Stimulated activated CD4-positive, alpha-beta T cell treated with anti-CD3 and anti-CD28 coated beads, Interleukin-2, amount 100 ng/mL, for 48 hours (primary cell): Measurements from ENCODE around the gene TMEM131L.
"Not testable (repeated sequence)": the region's sequence is repeated elsewhere in the genome, so short reads cannot be mapped to it uniquely, and the experiment has no call there.

Source experiments
- DNase-seq, 2 donors: peaks; one replicate each; pipeline ENCODE4 v3.0.0-alpha.2; 2020

TMEM131L gene

GRCh38 chr4:153448003-153448731, 18.0 kb upstream of the TMEM131L start:
- DNase-seq = no peak

DNA sequence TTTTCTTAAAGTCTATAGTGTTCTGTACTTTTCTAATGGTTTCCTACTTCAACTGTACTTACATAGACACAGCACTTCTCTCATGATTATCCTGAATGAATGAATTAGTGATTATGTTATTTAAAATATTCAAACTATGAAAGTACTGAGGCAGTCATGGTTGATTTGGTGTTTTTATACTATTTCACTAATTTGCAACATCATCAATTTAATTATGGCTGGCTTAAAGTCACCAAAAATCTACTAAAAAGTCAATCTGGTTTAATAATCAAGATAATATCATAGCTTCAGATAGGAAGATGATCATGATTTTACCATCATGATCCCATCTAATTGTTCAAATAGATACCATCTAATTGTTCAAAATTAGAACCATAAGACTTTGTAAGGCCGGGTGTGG, 16.8 kb upstream of the TMEM131L start:
- no peak for DNase-seq

DNA sequence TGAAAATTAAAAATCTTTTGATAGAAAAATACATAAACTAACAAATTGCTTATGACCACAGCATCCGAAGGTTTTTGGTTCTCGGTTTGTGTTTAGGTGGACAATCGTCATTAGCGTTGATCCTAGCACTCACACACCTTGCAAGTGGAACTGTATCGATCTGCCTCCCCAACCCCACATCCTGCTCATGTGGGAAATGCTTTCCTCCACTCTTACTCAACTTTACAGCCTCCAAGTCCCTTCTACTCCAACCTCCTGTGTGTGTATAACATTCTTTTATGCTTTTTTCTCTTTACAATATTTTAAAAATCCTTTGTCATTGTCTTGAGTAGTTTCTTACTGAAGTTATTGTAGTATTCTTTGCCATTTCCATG, 15.6 kb upstream of the TMEM131L start:
- DNase-seq = no peak

DNA sequence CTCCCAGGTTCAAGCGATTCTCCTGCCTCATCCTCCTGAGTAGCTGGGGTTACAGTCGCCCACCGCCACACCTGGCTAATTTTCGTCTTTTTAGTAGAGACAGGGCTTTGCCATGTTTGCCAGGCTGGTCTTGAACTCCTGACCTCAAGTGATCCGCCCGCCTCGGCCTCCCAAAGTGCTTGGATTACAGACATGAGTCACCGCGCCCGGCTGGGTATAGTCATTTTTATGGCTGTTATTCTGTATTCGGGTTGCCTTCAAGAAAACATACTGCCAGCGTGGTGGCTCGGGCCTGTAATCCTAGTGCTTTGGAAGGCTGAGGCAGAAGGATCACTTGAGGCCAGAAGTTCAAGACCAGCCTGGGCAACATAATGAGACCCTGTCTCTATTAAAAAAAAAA, 15.0 kb upstream of the TMEM131L start:
- DNase-seq = not testable (repeated sequence)

DNA sequence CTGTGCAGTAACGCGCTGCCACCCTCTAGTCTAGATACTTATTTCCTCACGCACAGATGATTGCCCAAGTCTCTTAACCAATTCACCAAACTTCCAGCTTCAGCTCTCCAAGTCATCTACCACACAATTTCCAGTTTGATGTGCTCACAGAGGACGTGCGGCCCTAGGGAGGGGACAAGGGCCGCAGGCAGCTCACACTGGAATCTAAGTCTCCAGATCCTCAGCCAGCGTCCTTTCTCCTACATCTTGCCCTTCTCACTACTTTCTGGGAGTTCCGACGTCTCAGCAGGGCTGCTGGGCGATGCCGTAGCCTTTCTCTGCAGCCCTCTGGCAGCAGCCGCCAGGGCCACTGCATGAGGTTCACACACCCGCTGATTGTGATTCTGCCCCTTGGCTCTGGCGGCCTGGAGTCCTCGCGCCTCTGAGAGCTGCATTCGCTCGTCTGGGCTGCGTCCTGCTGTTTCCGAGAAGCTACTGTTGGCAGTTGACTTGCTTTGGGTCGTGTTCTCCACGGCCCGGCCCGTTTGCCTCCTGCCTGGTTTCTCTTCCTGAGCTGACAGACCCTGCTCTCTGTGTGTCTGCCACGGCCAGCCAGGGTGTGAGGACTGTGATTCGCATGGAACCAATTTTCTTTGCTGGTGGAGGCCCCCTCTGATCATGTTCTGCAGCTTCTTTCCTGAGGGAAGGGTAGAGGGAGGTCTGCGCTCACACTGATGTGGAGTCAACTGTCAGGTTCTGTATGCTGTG, 14.1 kb upstream of the TMEM131L start:
- no peak for DNase-seq

- no peak for DNase-seq
These were observed 13.3 kb upstream of the TMEM131L start for GRCh38 chr4:153452658-153453378.

DNA sequence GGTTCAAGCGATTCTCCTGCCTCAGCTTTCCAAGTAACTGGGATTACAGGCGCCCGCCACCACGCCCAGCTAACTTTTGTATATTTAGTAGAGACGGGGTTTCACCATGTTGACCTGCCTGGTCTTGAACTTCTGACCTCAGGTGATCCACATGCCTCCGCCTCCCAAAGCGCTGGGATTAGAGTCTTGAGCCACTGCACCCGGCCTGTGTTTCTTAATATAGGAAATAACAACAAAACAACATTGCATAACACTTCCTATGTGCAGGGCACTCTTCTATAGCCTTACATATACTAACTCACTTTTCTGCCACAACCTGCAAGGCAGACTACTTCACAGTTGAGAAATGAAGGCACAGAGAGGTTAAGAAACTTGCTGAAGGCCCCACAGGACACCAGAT, 12.8 kb upstream of the TMEM131L start:
- no peak for DNase-seq

DNA sequence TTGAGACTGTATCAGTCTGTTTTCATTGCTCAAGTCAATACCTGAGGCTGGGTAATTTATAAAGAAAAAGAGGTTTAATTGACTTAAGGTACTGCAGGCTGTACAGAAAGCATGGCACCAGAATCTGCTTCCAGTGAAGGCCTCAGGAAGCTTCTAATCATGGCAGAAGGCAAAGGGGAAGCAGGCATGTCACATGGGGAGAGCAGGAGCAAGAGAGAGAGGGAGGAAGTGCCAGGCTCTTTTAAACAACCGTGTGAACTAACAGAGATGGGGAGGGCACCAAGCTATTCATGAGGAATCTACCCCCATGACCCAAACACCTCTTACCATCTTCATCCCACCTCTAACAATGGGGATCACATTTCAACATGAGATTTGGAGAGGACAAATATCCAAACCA, 7.2 kb upstream of the TMEM131L start:
- no peak for DNase-seq

DNA sequence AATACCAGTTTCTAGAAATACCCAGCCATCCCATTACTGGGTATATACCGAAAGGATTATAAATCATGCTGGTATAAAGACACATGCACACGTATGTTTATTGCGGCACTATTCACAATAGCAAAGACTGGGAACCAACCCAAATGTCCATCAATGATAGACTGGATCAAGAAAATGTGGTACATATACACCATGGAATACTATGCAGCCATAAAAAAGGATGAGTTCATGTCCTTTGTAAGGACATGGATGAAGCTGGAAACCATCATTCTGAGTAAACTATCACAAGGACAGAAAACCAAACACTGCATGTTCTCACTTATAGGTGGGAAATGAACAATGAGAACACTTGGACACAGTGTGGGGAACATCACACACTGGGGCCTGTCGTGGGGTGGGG, 4.6 kb upstream of the TMEM131L start:
- not testable (repeated sequence) for DNase-seq

- DNase-seq = no peak
These were observed 2.1 kb upstream of the TMEM131L start for GRCh38 chr4:153464068-153464467.

DNA sequence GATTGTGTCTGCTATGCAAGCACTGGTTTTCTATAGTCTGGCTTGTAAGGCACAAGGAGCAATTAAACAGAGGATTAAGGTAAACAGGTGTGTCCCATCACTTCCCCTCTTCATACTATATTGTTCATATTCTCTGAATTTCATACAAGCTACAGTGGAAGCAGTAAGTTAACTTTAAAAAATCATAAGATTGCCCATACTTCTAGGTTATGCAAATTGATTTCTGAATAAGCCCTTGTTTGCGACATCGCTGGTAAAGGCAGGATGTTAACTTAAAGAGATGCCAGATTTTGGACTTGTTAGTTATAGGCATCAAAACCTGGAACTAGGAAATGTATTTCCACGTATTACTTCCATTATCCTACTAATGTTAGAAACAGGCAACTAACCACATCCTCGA, 1.0 kb upstream of the TMEM131L start:
- no peak for DNase-seq

DNA sequence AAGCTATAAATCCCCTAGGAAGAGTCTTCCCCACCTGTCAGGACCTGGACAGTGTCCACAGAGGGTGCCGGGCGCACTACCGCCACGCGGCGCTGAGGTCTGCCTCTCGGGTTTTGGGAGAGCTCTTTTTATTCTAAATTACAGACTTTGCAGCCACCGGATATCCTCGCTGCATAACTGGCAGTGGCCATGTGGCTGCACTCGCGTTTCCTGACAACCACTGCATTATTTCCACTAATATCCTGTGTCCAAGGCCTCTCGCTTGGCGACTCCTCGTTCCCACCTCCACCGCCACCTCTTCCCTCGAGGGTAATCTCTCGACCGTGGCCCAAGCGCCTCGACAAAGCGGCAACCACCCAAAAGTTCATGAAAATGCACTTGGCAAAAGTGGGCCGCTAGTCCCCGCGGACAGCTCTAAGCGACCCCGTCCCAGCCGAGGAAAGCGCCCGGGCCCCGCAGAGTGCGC, 512 bp upstream of the TMEM131L start:
- DNase-seq = peak in 1 of 2 donors; percentile 26

- DNase-seq = peak in 1 of 2 donors; percentile 25
These were observed 1.1 kb downstream of the TMEM131L start for GRCh38 chr4:153466949-153467896.

GRCh38 chr4:153467897-153468262, 1.7 kb downstream of the TMEM131L start:
- no peak for DNase-seq

- DNase-seq = no peak
These were observed 2.4 kb downstream of the TMEM131L start for GRCh38 chr4:153468587-153468986.

DNA sequence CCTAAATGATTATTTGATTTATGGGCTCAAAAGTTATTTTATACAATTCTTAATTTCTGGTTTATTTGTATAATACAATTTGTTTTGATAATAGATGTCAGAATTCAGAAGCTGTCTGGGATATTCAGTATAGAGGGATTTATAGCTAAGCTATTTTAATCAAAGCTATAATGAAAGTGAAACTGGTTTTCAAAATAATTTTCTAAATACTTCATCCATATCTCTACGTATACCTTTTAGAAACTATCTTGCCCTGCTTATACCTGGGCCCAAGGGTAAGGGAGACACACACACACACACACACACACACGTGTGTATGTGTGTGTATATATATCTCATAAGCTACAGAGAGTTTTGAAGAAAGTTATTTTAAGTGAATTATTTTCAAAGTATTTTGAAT, 2.9 kb downstream of the TMEM131L start:
- DNase-seq = no peak

DNA sequence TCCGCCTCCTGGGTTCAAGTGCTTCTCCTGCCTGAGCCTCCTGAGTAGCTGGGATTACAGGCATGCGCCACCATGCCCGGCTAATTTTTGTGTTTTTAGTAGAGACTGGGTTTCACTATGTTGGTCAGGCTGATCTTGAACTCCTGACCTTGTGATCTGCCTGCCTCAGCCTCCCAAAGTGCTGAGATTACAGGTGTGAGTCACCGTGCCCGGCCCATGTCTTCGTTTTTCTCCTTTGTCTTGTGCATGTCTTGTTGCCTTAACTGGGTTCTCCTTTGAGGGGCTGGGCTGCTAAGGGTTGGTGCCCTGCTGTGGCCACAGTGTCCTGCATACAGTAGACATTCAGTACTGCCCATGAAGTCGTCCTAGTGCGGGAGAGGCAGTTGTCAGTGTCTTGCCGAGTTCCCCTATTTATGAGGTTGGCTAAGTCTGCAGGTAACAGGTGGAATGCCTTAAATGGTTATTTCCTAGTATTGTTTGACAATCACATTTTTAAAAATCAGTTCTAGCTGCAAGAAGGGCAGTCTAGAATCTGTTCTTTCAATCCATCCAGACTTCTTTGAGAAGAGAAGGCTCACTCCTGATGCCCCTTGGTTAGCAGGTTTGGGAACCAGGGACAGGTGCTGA, 5.0 kb downstream of the TMEM131L start:
- not testable (repeated sequence) for DNase-seq

- no peak for DNase-seq
These were observed 5.5 kb downstream of the TMEM131L start for GRCh38 chr4:153471698-153472093.

GRCh38 chr4:153472122-153473037, 6.2 kb downstream of the TMEM131L start:
- no peak for DNase-seq

- DNase-seq = no peak
These were observed 8.1 kb downstream of the TMEM131L start for GRCh38 chr4:153474251-153474650.
